ENCODE results near the gene TADA2A. TPM values are rescaled to one million over a fixed set of nuclear protein-coding genes. Genes with fewer than 3 reads are reported as not detected.
"Not testable (repeated sequence)": the region's sequence is repeated elsewhere in the genome, so short reads cannot be mapped to it uniquely, and the experiment has no call there.

TADA2A gene
- total RNA-seq, 4 donors from 2014 or later = 11.5 to 28.1 (median 16.0) TPM

DNA sequence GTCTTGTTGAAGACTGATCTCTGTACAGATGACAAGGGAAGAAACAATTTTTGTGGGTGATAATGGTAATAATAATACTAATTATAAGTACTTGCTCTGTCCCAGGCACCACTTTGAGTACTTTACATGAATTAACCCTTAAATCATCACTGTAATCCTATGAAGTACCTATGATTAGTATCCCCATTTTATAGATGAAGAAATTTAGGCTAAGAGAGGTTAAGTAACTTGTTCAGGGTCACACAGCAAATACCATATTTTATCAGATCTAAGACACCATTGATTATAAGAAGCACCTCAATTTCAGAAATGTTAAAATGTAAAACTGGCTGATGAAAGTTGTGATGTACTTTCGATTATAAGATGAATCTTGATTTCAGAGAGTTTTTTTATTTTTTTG is 18.6 kb downstream of the TADA2A start:
- TF ChIP-seq, protein P1, sequence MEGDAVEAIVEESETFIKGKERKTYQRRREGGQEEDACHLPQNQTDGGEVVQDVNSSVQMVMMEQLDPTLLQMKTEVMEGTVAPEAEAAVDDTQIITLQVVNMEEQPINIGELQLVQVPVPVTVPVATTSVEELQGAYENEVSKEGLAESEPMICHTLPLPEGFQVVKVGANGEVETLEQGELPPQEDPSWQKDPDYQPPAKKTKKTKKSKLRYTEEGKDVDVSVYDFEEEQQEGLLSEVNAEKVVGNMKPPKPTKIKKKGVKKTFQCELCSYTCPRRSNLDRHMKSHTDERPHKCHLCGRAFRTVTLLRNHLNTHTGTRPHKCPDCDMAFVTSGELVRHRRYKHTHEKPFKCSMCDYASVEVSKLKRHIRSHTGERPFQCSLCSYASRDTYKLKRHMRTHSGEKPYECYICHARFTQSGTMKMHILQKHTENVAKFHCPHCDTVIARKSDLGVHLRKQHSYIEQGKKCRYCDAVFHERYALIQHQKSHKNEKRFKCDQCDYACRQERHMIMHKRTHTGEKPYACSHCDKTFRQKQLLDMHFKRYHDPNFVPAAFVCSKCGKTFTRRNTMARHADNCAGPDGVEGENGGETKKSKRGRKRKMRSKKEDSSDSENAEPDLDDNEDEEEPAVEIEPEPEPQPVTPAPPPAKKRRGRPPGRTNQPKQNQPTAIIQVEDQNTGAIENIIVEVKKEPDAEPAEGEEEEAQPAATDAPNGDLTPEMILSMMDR (IDR thresholded peaks at IDR 0.05) = no peak
- DNase-seq (ENCODE audit: low spot score) = no peak
- ATAC-seq (ENCODE audit: low FRiP score) = no peak

DNA sequence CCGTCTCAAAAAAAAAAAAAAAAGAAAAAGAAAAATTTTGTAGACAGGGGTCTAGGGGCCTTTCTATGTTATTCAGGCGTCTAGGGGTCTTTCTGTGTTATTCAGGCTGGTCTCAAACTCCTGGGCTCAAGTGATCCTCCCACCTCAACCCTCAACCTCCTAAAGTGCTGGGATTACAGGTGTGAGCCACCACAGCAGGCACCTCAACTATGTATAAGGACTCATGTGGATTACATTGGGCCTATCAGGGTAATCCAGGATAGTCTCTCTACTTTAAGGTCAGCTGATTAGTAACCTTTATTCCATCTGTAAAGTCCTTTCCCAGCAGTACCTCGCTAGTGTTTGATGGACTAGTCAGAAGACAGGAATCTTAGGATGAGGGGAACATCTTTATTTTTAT is 22.4 kb downstream of the TADA2A start:
- ATAC-seq (ENCODE audit: low FRiP score) = no peak
- no peak for DNase-seq (ENCODE audit: low spot score)
- TF ChIP-seq, protein P1 (IDR thresholded peaks at IDR 0.05) = no peak

DNA sequence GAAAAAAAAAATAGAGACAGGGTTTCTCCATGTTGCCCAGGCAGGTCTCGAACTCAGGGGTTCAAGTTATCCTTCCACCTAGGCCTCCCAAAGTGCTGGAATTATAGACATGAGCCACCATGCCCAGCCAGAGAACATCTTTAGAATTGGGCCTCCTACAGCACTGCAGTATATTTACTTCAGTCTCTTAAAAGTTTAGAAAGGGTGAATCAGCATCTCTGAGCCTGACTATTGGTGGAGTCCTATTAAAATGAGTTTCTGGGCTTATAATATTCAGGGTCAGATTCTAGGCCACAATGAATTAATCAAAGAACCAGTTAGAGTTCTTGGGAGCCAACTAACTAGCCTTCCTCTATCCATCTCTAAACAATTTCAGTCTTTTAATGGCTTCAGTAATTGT is 22.8 kb downstream of the TADA2A start:
- TF ChIP-seq, protein P1 (IDR thresholded peaks at IDR 0.05) = no peak
- ATAC-seq (ENCODE audit: low FRiP score) (no peak), DNase-seq (ENCODE audit: low spot score) (no peak)

DNA sequence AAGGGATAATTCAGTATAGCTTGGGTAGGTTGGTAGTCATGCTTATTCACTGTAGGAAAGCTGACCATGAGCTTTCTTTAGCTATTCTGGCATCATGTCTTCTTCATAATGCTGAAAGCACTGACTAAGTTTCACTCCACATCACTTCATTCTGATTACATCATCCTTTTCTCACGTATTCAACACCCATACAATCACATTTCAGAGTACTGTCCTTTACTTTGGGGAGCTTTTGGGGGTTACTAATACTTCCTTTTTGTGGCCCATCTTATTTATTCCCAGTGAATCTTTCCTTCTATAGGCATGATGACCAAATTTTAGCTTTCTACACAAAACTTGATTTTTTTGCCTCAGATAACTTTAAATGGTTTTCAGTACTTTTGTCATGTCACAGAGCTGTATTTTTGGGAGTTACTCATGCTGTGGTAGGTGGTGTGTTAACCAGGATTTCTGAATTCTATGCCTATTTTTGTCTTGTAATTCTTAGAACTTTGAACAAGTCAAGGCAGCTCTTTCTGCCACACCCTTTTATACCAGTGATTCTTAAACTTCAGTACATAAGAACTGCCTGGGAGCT is 23.5 kb downstream of the TADA2A start:
- DNase-seq (ENCODE audit: low spot score) (no peak), ATAC-seq (ENCODE audit: low FRiP score) (peak; percentile 66)

DNA sequence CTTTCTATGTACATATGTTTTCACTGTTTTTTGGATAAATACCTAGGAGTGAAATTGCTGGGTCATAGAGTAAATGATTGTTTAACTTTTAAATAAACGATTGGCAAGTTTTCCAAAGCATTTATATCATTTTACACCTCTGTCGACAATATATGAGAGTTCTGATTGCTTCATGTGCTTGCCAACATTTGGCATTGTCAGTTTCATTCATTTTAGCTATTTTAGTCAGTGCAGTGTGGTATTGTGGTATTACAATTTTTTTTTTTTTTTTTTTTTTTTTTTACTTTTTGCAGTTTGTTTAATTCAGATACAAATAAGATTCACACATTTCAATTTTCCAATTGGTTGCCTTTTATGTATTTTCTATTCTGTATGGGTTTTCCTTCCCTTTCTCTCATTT is 26.0 kb downstream of the TADA2A start:
- no peak for DNase-seq (ENCODE audit: low spot score)
- no peak for ATAC-seq (ENCODE audit: low FRiP score)
- TF ChIP-seq, protein P1 (IDR thresholded peaks at IDR 0.05) = no peak

More for the DNA sequence above, 23.5 kb downstream of the TADA2A start:
- TF ChIP-seq, protein P1 (IDR thresholded peaks at IDR 0.05) = no peak

DNA sequence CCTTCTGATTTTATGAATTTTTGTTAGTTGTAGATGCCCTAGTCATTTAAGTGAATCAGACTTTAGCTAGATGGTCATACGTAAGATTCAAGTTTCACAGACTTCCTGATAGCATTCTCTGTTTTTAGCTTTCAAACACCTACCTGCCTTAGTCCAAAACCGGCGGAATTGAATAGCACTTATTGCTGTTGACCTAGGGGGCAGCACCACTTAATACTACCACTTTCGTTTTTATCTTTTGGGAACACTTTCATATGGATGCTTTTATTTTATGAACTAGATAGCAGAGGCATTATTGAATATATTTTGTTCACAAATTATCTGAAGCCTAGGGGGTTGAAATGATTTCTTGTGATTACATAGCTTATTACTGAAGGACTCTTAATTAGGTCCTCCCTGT is 31.5 kb downstream of the TADA2A start:
- no peak for DNase-seq (ENCODE audit: low spot score)
- TF ChIP-seq, protein P1 (IDR thresholded peaks at IDR 0.05) = no peak
- ATAC-seq (ENCODE audit: low FRiP score) = no peak

DNA sequence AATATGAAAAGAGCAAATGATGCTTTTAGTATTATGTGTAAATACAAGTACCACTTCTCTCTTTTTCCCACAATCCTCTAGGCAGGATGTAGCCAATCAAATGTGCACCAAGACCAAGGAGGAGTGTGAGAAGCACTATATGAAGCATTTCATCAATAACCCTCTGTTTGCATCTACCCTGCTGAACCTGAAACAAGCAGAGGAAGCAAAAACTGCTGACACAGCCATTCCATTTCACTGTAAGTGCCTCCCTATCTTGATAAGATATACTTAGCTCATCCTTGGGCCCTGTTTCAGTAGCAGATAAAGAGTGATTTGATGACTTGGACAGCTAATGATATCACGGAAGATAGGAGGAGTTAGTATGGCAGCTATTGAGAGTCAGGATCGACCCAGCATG is 33.7 kb downstream of the TADA2A start:
- TF ChIP-seq, protein P1 (IDR thresholded peaks at IDR 0.05) = no peak
- ATAC-seq (ENCODE audit: low FRiP score) (no peak), DNase-seq (ENCODE audit: low spot score) (no peak)

DNA sequence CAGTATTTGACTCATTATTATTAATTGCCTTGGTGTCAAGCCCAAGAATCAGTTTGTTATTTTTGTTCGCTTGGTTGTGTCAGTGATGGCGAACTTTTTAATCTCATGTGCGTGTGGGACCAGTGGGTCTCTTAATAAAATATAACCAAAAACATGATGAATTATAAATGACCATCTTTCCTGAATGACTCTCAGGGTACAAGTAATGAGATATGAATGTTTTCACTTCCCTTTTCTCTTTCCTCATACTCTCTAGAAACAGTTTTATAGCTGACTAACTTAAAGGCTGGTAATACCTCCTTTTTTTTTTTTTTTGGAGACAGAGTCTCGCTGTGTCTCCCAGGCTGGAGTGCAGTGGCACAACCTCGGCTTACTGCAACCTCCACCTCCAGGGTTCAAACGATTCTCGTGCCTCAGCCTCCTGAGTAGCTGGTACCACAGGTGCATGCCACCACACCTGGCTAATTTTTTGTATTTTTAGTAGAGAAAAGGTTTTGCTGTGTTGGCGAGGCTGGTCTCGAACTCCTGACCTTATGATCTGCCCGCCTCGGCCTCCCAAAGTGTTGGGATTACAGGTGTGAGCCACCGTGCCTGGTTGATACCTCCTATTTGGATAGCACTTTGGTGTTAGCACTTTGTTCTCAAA is 34.8 kb downstream of the TADA2A start:
- ATAC-seq (ENCODE audit: low FRiP score); DNase-seq (ENCODE audit: low spot score): not testable (repeated sequence)
